RWPE2 (cell line): ENCODE results near the gene POU2AF1.

ENCODE experiments used
- ATAC-seq: fragments of 200-7000 bp; cut with Tn5 transposase; 3 replicates; pipeline ENCODE4 v1.9.1; 2021; ENCODE audit warnings: low read depth
- DNase-seq: peaks from one replicate; pipeline ENCODE4 v3.0.0-alpha.2; 2020; ENCODE audit warnings: low spot score
- H3K27ac ChIP-seq: fragments of 450-650 bp; 2 replicates; pipeline ENCODE4 v1.5.1; 2017; ENCODE audit warnings: mild to moderate bottlenecking; ENCODE audit not compliant: poor library complexity, severe bottlenecking
- H3K27me3 ChIP-seq: fragments of 250-450 bp; sonication (Bioruptor Pico); 2 replicates; pipeline ENCODE4 v1.5.1; 2021; ENCODE audit warnings: mild to moderate bottlenecking, moderate library complexity; ENCODE audit not compliant: insufficient read depth, poor library complexity, severe bottlenecking
- H3K36me3 ChIP-seq: fragments of 250-450 bp; sonication (Bioruptor Pico); 2 replicates; pipeline ENCODE4 v1.5.1; 2020; ENCODE audit warnings: low read depth, mild to moderate bottlenecking, moderate library complexity
- H3K4me1 ChIP-seq: fragments of 250-450 bp; sonication (Bioruptor Pico); 2 replicates; pipeline ENCODE4 v1.5.1; 2021; ENCODE audit warnings: mild to moderate bottlenecking, moderate library complexity; ENCODE audit not compliant: insufficient read depth, poor library complexity, severe bottlenecking
- H3K4me3 ChIP-seq: fragments of 250-450 bp; sonication (Bioruptor Pico); 2 replicates; pipeline ENCODE4 v1.5.1; 2021; ENCODE audit warnings: mild to moderate bottlenecking, moderate library complexity; ENCODE audit not compliant: severe bottlenecking
- H3K9me3 ChIP-seq: fragments of 250-450 bp; sonication (Bioruptor Pico); 2 replicates; pipeline ENCODE4 v1.5.1; 2021; ENCODE audit warnings: mild to moderate bottlenecking, moderate library complexity; ENCODE audit not compliant: severe bottlenecking
- TF ChIP-seq, protein P1 (sequence below): fragments of 450-650 bp; IDR thresholded peaks from one replicate; pipeline ENCODE4 v1.5.1; 2017; ENCODE audit warnings: mild to moderate bottlenecking, moderate library complexity; ENCODE audit not compliant: poor library complexity, severe bottlenecking

Gene POU2AF1

DNA sequence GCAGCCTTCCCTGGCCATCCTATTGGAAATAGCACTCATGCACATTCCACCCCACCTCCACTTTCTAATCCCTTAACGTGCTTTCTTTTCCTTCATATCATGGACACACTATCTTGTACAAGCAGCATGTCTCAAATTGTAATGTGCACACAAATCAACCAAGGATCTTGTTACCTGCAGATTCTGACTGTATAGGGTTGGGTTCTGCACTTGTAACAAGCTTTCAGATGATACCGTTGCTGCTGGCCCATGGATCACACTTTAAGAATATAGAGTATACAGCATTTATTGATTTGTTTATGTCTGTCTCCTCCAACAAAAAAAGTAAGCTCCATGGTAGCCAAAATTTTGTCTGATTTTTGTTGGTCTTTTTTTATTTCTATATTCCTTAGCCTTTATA lies 32.4 kb upstream of the POU2AF1 start:
- Histone ChIP-seq H3K4me3 (no peak overlapping the region), H3K27me3 (no peaks in the 10 kb centered on the region), H3K36me3 (no peaks in the 10 kb centered on the region), H3K27ac (no peak overlapping the region), H3K9me3 (no peaks in the 10 kb centered on the region), H3K4me1 (no peaks in the 10 kb centered on the region)
- no peak for DNase-seq
- ATAC-seq, result no peak
- TF ChIP-seq, protein P1, sequence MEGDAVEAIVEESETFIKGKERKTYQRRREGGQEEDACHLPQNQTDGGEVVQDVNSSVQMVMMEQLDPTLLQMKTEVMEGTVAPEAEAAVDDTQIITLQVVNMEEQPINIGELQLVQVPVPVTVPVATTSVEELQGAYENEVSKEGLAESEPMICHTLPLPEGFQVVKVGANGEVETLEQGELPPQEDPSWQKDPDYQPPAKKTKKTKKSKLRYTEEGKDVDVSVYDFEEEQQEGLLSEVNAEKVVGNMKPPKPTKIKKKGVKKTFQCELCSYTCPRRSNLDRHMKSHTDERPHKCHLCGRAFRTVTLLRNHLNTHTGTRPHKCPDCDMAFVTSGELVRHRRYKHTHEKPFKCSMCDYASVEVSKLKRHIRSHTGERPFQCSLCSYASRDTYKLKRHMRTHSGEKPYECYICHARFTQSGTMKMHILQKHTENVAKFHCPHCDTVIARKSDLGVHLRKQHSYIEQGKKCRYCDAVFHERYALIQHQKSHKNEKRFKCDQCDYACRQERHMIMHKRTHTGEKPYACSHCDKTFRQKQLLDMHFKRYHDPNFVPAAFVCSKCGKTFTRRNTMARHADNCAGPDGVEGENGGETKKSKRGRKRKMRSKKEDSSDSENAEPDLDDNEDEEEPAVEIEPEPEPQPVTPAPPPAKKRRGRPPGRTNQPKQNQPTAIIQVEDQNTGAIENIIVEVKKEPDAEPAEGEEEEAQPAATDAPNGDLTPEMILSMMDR, result no peak

DNA sequence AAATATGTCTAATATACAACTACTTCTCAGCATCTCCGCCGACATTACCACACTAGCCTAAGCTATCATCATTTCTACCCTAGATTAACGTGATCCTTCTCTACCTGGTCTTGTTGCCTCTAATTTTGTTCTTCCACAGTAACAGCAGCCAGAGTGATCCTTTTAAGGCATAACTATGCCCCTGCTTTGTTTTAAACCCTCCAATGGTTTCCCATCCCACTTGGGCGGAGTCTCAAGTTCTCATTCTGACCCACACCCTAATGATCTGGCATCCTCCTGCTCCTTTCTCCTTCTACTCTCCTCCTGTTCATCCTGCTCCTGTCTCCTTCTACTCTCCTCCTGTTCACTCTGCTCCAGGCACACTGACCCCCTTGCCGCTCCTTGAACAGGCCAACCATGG lies 31.9 kb upstream of the POU2AF1 start:
- Histone ChIP-seq H3K36me3 (no peaks in the 10 kb centered on the region), H3K4me3 (no peak overlapping the region), H3K27me3 (no peaks in the 10 kb centered on the region), H3K4me1 (no peaks in the 10 kb centered on the region), H3K27ac (no peak overlapping the region), H3K9me3 (no peaks in the 10 kb centered on the region)
- DNase-seq (no peak), ATAC-seq (no peak)
- TF ChIP-seq, protein P1, result no peak

DNA sequence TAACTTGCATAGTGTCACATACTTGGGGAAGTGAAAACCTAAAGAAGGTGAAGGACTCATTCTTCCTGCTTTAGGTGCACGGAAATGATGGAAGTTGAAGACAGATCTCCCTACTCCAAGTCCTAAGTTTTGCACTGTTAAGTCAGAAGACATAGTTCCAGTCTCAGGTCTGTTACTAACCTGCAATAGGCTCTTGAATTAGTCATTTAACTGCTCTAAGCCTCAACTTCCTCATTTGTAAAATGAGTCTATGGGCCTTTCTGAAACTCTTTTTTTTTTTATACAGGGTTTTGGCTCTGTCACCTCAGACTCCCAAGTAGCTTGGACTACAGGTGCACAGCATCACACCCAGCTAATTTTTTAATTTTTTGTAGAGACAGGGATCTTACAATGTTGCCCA lies 30.8 kb upstream of the POU2AF1 start:
- Histone ChIP-seq H3K4me3 (no peak overlapping the region), H3K27ac (no peak overlapping the region), H3K4me1 (no peaks in the 10 kb centered on the region), H3K27me3 (no peaks in the 10 kb centered on the region), H3K36me3 (no peaks in the 10 kb centered on the region), H3K9me3 (no peaks in the 10 kb centered on the region)
- ATAC-seq (no peak), DNase-seq (no peak)
- TF ChIP-seq, protein P1, result no peak

DNA sequence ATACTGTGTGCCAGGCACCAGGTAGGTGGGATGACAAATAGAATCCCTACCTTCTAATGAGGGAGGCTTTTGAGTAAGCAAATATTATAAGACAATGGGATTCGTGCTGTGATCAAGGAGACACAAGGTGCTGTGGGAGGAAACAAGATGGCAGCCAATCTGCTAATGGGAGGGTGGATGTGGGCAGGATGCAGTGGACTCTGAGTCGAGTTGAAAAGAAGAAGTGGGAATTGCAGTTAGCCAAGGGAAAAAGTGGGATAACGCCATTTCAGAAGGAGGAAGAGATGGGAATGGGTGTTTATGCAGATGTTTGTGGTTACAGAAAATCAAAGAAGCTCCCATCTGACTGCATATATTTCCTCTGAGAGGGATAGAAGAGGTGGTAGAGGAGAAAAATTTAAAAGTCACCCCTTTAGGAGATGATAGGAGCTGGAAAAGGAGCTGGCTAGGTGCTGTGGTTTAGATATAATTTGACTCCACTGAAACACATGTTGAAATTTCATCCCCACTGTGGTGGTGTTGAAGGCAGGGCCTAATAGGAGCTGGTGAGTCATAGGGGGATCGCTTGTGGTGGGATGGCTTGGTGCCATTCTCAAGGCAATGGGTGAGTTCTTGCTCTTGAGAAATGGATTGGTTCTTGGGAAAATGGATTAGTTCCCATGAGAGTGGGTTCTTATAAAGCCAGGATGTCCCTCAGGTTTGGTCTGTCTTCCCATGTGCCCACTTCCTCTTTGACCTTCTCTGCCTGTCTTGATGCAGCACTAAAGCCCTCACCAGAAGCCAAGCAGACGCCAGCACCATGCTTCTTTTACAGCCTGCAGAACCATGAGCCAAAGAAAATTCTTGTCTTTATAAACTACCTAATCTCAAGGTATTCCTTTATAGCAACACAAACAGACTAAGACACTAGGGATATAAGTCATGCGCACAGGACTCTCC lies 30.0 kb upstream of the POU2AF1 start:
- H3K36me3 ChIP-seq, result no peaks in the 10 kb centered on the region
- no peak overlapping the region for H3K27ac ChIP-seq
- no peaks in the 10 kb centered on the region for H3K4me1 ChIP-seq
- H3K9me3 ChIP-seq, result no peaks in the 10 kb centered on the region
- ATAC-seq (no peak), DNase-seq (no peak)
- TF ChIP-seq, protein P1, result no peak
- H3K27me3 ChIP-seq, result no peaks in the 10 kb centered on the region
- no peak overlapping the region for H3K4me3 ChIP-seq

DNA sequence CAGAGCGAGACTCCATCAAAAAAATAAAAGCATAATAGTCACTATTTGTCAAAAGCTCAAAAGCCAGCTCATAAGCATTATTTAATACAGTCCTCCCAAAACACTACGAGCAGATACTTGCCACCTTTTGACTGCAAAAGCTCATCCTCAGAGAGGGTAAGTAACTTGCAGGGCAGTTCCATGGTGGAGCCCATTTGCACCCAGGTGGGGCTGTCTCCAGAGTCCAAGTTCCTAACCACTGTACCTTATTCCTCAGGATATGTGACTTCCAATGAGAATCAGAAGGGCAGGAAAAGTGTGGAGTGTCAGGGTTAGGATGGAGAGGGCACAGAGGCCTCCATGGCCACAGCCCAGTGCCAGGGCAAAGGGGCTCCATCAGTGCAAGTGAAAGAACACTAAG lies 28.6 kb upstream of the POU2AF1 start:
- Histone ChIP-seq H3K9me3 (no peaks in the 10 kb centered on the region), H3K4me3 (no peak overlapping the region), H3K27me3 (no peaks in the 10 kb centered on the region), H3K36me3 (no peaks in the 10 kb centered on the region), H3K4me1 (no peaks in the 10 kb centered on the region), H3K27ac (no peak overlapping the region)
- TF ChIP-seq, protein P1, result no peak
- ATAC-seq (no peak), DNase-seq (no peak)
